ENCODE data around the gene CDH7. TPM values are rescaled to one million over a fixed set of nuclear protein-coding genes. Genes with fewer than 3 reads are reported as not detected.

CDH7 gene
- total RNA-seq, 1 donor from 2014 or later: not detected

DNA sequence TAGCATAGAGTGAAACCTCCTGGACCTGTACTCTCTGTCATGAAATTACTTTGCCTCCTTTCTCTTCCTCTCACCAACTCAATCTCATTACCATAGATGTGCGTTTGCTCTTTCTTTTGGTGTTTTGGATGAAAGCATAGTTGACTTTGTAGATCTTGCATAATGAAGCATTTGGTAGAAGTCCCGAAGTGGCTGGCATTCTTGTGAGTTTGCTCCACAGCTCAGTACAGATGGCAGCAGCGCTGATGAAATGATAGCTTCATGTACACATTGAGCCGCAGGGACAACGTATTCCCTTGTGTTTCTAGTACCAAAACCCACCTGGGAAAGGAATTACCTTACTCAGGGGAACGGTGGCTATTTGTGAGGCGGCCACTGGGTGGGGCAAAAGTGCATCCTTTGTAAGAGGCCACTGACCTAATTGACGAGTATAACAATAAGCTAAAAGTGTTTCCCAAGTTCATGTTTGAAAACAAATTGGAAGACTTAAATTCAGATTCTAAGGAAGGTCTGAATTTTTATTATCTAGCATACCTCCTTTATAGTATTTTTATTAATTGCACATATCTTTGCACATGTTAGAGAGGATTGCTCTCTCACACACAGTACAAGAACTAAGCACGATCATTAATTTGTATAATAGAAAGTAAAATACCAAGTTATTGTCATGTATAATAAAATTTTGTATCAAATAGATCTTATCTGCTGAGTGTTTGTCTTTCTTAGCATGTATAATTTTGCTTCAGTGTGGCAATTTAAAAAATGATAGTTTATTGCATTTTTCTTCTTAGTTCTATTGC lies 25.4 kb upstream of the CDH7 start:
- no peaks in the 10 kb centered on the region for H3K9me3 ChIP-seq (replicated peaks)
- H3K4me1 ChIP-seq: no peaks in the 10 kb centered on the region
- H3K27ac ChIP-seq (replicated peaks): no peak overlapping the region
- intact Hi-C loops (cut with micrococcal nuclease): no loop called here
- H3K4me3 ChIP-seq: no peak overlapping the region
- no peaks in the 10 kb centered on the region for H3K36me3 ChIP-seq
- H3K27me3 ChIP-seq (ENCODE audit: low read depth): no peaks in the 10 kb centered on the region
- DNase-seq: no peak
- TF ChIP-seq, protein P1, sequence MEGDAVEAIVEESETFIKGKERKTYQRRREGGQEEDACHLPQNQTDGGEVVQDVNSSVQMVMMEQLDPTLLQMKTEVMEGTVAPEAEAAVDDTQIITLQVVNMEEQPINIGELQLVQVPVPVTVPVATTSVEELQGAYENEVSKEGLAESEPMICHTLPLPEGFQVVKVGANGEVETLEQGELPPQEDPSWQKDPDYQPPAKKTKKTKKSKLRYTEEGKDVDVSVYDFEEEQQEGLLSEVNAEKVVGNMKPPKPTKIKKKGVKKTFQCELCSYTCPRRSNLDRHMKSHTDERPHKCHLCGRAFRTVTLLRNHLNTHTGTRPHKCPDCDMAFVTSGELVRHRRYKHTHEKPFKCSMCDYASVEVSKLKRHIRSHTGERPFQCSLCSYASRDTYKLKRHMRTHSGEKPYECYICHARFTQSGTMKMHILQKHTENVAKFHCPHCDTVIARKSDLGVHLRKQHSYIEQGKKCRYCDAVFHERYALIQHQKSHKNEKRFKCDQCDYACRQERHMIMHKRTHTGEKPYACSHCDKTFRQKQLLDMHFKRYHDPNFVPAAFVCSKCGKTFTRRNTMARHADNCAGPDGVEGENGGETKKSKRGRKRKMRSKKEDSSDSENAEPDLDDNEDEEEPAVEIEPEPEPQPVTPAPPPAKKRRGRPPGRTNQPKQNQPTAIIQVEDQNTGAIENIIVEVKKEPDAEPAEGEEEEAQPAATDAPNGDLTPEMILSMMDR (IDR thresholded peaks at IDR 0.05; ENCODE audit: borderline replicate concordance): peak; percentile 55

DNA sequence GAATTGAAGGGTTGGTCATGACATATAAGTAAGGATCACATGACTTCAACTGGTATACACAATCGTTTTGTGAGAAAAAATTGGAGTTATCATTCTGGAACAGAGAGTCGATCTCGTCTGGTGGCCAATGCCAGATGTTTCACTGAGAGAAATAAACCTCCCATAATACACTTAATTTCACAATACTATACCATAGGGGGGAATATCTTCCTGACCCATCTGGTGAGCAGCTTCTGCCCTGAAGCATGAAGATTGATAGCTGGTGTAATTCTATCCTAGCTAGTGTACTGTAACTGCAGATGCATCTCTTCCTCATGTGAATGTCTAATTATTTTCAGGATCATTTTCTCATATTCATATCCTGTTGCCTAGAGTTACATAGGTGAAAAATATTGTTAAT lies 15.7 kb upstream of the CDH7 start:
- intact Hi-C loops (cut with micrococcal nuclease): no loop called here
- H3K27me3 ChIP-seq (ENCODE audit: low read depth): no peaks in the 10 kb centered on the region
- TF ChIP-seq, protein P1 (IDR thresholded peaks at IDR 0.05; ENCODE audit: borderline replicate concordance): no peak

DNA sequence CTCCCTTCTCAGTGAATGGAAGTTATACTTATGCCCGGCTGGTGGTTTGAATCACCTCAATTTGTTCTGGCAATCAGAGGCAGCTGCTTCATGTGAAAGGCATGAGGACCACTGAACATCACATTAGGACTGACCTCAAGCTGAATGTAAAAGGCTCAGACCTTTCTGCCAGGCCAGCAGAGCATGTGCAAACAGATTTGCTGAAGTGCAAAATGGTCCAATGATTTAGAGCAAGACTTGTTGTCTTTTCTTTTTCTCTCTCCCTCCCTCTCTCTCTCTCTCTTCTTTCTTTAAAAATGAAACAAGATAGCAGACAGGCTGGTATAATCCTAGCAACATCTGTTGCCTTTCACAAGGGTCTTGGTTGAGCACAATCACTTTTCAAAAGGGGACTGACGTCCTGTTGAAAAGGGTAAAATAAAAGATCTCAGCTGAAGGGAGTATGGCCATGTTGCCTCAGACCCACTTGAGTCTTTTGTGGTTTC lies 13.3 kb upstream of the CDH7 start:
- DNase-seq: no peak
- TF ChIP-seq, protein P1 (IDR thresholded peaks at IDR 0.05; ENCODE audit: borderline replicate concordance): no peak
- H3K27me3 ChIP-seq (ENCODE audit: low read depth): no peaks in the 10 kb centered on the region
- H3K27ac ChIP-seq (replicated peaks): no peak overlapping the region
- no peak overlapping the region for H3K4me3 ChIP-seq
- H3K36me3 ChIP-seq: no peaks in the 10 kb centered on the region
- no peaks in the 10 kb centered on the region for H3K4me1 ChIP-seq
- no peaks in the 10 kb centered on the region for H3K9me3 ChIP-seq (replicated peaks)
- intact Hi-C loops (cut with micrococcal nuclease): no loop called here

More for the DNA sequence above, 15.7 kb upstream of the CDH7 start:
- no peak overlapping the region for H3K4me3 ChIP-seq
- H3K36me3 ChIP-seq: no peaks in the 10 kb centered on the region
- no peaks in the 10 kb centered on the region for H3K4me1 ChIP-seq
- no peak overlapping the region for H3K27ac ChIP-seq (replicated peaks)
- H3K9me3 ChIP-seq (replicated peaks): no peaks in the 10 kb centered on the region
- no peak for DNase-seq

DNA sequence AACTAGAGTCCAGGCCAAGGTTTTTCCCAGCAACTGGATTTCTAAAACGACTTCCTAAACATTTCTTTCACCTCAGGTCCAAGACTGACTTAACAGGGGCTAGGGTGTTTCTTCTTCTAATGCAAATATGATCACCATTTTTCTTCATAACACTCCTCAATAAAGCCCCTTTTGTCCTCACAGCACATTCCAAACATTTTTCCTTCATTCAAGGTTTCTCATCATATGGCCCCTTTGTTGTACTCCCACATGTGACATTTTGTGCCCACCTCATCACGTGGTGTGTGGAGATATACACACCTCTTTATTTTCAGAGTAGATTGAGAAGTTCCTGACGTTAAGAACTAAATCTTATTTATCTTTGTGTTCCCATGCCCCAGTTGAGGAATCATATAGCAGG lies 3.9 kb upstream of the CDH7 start:
- no peaks in the 10 kb centered on the region for H3K9me3 ChIP-seq (replicated peaks)
- DNase-seq: no peak
- no peak overlapping the region for H3K27ac ChIP-seq (replicated peaks)
- H3K36me3 ChIP-seq: no peaks in the 10 kb centered on the region
- no peak overlapping the region for H3K4me3 ChIP-seq
- H3K4me1 ChIP-seq: peaks cover 9% of the 10 kb centered on the region
- intact Hi-C loops (cut with micrococcal nuclease): no loop called here
- H3K27me3 ChIP-seq (ENCODE audit: low read depth): peaks cover 40% of the 10 kb centered on the region
- TF ChIP-seq, protein P1 (IDR thresholded peaks at IDR 0.05; ENCODE audit: borderline replicate concordance): no peak

DNA sequence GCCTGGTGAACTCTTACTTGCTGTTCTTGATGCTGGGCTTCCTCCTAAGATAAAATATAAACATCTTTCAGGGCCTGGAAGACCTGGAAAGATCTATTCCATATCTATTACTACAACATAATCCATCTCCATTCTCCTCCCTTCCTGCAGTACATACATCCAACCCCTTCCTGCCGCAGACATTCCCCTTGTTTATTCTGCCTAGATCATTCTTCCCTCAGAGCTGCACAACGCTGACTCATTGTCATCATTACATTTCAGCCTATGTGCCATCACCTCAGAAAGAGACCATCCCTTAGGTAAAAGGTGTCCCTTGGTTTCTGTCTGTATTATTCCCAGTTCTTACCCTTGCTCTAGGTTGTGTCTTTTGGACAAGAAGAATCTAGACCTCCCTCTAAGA lies 2.5 kb upstream of the CDH7 start:
- H3K36me3 ChIP-seq: no peaks in the 10 kb centered on the region
- H3K4me3 ChIP-seq: no peak overlapping the region
- TF ChIP-seq, protein P1 (IDR thresholded peaks at IDR 0.05; ENCODE audit: borderline replicate concordance): no peak
- intact Hi-C loops (cut with micrococcal nuclease): no loop called here
- DNase-seq: no peak
- no peaks in the 10 kb centered on the region for H3K9me3 ChIP-seq (replicated peaks)
- H3K27me3 ChIP-seq (ENCODE audit: low read depth): peaks cover 47% of the 10 kb centered on the region
- no peak overlapping the region for H3K27ac ChIP-seq (replicated peaks)
- peaks cover 9% of the 10 kb centered on the region for H3K4me1 ChIP-seq

Data from left ventricle myocardium inferior (tissue), 1 donor.